Measurements from ENCODE around the gene SLC9A8.
A peak's percentile ranks its signal among the peaks of the same experiment; 100 is the strongest.

DNA sequence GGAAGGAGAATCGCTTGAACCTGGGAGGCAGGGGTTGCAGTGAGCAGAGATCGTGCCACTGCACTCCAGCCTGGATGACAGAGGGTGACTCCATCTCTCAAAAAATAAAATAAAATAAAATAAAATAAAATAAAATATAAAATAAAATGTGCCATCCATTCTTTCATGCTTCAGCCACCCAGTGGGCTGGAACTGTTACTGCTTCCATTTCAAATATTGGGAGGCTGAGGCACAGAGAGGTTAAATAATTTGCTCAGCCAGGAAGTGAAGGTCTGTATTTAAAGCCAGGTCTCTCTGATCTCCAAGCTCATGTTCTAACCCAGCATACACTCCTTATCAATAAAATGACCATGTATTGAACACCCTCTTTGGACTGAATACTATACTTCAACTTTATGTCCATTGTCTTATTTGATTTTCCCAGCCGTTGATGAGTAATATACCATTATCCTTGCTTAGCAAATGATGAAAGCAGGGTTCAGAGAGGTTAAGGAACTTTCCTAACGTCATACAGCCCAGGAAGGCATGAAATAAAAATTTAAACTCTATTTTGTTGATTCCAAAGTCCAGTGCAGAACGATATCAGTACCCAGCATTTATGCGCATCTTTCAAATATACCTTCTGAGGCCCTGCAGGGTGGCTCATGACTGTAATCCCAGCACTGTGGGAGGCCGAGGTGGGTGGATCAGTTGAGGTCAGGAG is 25.8 kb upstream of the SLC9A8 start:
- TF ChIP-seq, protein P1, sequence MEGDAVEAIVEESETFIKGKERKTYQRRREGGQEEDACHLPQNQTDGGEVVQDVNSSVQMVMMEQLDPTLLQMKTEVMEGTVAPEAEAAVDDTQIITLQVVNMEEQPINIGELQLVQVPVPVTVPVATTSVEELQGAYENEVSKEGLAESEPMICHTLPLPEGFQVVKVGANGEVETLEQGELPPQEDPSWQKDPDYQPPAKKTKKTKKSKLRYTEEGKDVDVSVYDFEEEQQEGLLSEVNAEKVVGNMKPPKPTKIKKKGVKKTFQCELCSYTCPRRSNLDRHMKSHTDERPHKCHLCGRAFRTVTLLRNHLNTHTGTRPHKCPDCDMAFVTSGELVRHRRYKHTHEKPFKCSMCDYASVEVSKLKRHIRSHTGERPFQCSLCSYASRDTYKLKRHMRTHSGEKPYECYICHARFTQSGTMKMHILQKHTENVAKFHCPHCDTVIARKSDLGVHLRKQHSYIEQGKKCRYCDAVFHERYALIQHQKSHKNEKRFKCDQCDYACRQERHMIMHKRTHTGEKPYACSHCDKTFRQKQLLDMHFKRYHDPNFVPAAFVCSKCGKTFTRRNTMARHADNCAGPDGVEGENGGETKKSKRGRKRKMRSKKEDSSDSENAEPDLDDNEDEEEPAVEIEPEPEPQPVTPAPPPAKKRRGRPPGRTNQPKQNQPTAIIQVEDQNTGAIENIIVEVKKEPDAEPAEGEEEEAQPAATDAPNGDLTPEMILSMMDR (IDR thresholded peaks at IDR 0.05; ENCODE audit: extremely low read depth in 1 of 2, insufficient read depth in 1 of 2, low read depth in 1 of 2, low read length in 2 of 2), result peak in 1 of 2 donors; percentile 35
- no peak for TF ChIP-seq POLR2A (IDR thresholded peaks at IDR 0.05; ENCODE audit: low read depth, low read length)
- TF ChIP-seq POLR2AphosphoS5 (IDR thresholded peaks at IDR 0.05; ENCODE audit: insufficient read depth, low read depth, low read length), result no peak
- TF ChIP-seq, protein P2, sequence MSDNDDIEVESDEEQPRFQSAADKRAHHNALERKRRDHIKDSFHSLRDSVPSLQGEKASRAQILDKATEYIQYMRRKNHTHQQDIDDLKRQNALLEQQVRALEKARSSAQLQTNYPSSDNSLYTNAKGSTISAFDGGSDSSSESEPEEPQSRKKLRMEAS (IDR thresholded peaks at IDR 0.05; ENCODE audit: insufficient read depth, insufficient read length), result no peak
- TF ChIP-seq EZH2 (IDR thresholded peaks at IDR 0.05; ENCODE audit: borderline replicate concordance, low read depth, low read length, severe bottlenecking), result no peak

All from endothelial cell of umbilical vein (primary cell).